ENCODE results near the gene CDC26.

Gene CDC26

GRCh38 chr9:113257863-113258262, 17.5 kb downstream of the CDC26 start:
- no peak overlapping the region for H2AFZ ChIP-seq (ENCODE audit: insufficient read depth, low read length, poor library complexity)
- no CpG with 5 or more reads among the region's 3 CpGs for WGBS (ENCODE audit: extremely low coverage, insufficient coverage, insufficient read length)
- no peaks in the 10 kb centered on the region for H3K79me1 ChIP-seq (ENCODE audit: low read length)
- H3K27ac ChIP-seq (ENCODE audit: low read depth, low read length) = no peak overlapping the region
- no peaks in the 10 kb centered on the region for H3K27me3 ChIP-seq (ENCODE audit: insufficient read depth, low read length)
- no peak overlapping the region for H3K9ac ChIP-seq (ENCODE audit: low read length)
- H4K91ac ChIP-seq (ENCODE audit: low read depth, low read length) = no peak overlapping the region
- H3K23ac ChIP-seq (ENCODE audit: low read length) = no peak overlapping the region
- H3K14ac ChIP-seq (ENCODE audit: low read length) = no peak overlapping the region
- H2BK120ac ChIP-seq (ENCODE audit: insufficient read depth, low read length, poor library complexity) = no peak overlapping the region
- H2BK5ac ChIP-seq (ENCODE audit: low read depth, low read length, poor library complexity) = no peak overlapping the region
- no peaks in the 10 kb centered on the region for H3K9me3 ChIP-seq (ENCODE audit: insufficient read depth, low read depth, low read length)
- no peak overlapping the region for H3K4me3 ChIP-seq (ENCODE audit: low read depth, low read length)
- no peak overlapping the region for H4K12ac ChIP-seq (ENCODE audit: low read depth, low read length)
- H3K18ac ChIP-seq (ENCODE audit: low read length) = no peak overlapping the region
- no peak overlapping the region for H2BK12ac ChIP-seq (ENCODE audit: low read length)
- no peaks in the 10 kb centered on the region for H3K79me2 ChIP-seq (ENCODE audit: control insufficient read depth, insufficient read depth, low read length, poor library complexity)
- H2AK5ac ChIP-seq (ENCODE audit: low read length) = no peak overlapping the region
- H3K36me3 ChIP-seq (ENCODE audit: control insufficient read depth in 1 of 2, insufficient read depth in 2 of 2, low read length in 2 of 2) = peaks cover 12 to 19% of the 10 kb centered on the region in 2 experiments
- H3K4me1 ChIP-seq (ENCODE audit: control insufficient read depth in 1 of 2, insufficient read depth in 2 of 2, low read length in 2 of 2) = peaks cover 0 to 1% of the 10 kb centered on the region in 2 experiments
- no peak overlapping the region for H3K4ac ChIP-seq (ENCODE audit: low read depth, low read length)
- no peak overlapping the region for H3K4me2 ChIP-seq (ENCODE audit: low read length)
- no peak for DNase-seq
- no peak overlapping the region for H4K8ac ChIP-seq (ENCODE audit: low read depth, low read length)

- H2AFZ ChIP-seq (ENCODE audit: insufficient read depth, low read length, poor library complexity) = no peak overlapping the region
- no peak overlapping the region for H4K91ac ChIP-seq (ENCODE audit: low read depth, low read length)
- no peak overlapping the region for H3K14ac ChIP-seq (ENCODE audit: low read length)
- H3K79me2 ChIP-seq (ENCODE audit: control insufficient read depth, insufficient read depth, low read length, poor library complexity) = no peaks in the 10 kb centered on the region
- no peak overlapping the region for H2AK5ac ChIP-seq (ENCODE audit: low read length)
- H3K18ac ChIP-seq (ENCODE audit: low read length) = no peak overlapping the region
- no peak overlapping the region for H2BK5ac ChIP-seq (ENCODE audit: low read depth, low read length, poor library complexity)
- no peak overlapping the region for H2BK12ac ChIP-seq (ENCODE audit: low read length)
- no peak overlapping the region for H3K4ac ChIP-seq (ENCODE audit: low read depth, low read length)
- peak overlapping the region; percentile 38 for H4K8ac ChIP-seq (ENCODE audit: low read depth, low read length)
- H3K4me2 ChIP-seq (ENCODE audit: low read length) = no peak overlapping the region
- no peak overlapping the region for H2BK120ac ChIP-seq (ENCODE audit: insufficient read depth, low read length, poor library complexity)
- H3K4me1 ChIP-seq (ENCODE audit: control insufficient read depth in 1 of 2, insufficient read depth in 2 of 2, low read length in 2 of 2) = no peaks in the 10 kb centered on the region
- WGBS (ENCODE audit: extremely low coverage, insufficient coverage, insufficient read length) = no CpG with 5 or more reads among the region's 6 CpGs
- peaks cover 12 to 17% of the 10 kb centered on the region in 2 experiments for H3K36me3 ChIP-seq (ENCODE audit: control insufficient read depth in 1 of 2, insufficient read depth in 2 of 2, low read length in 2 of 2)
- H4K12ac ChIP-seq (ENCODE audit: low read depth, low read length) = no peak overlapping the region
- no peak overlapping the region for H3K27ac ChIP-seq (ENCODE audit: low read depth, low read length)
- H3K79me1 ChIP-seq (ENCODE audit: low read length) = no peaks in the 10 kb centered on the region
- no peaks in the 10 kb centered on the region for H3K9me3 ChIP-seq (ENCODE audit: insufficient read depth, low read depth, low read length)
- H3K9ac ChIP-seq (ENCODE audit: low read length) = no peak overlapping the region
- no peaks in the 10 kb centered on the region for H3K27me3 ChIP-seq (ENCODE audit: insufficient read depth, low read length)
- no peak for DNase-seq
- H3K4me3 ChIP-seq (ENCODE audit: low read depth, low read length) = no peak overlapping the region
- H3K23ac ChIP-seq (ENCODE audit: low read length) = no peak overlapping the region
Observed at GRCh38 chr9:113255438-113255837, 19.9 kb downstream of the CDC26 start.

- no peak overlapping the region for H4K91ac ChIP-seq (ENCODE audit: low read depth, low read length)
- H2AK5ac ChIP-seq (ENCODE audit: low read length) = no peak overlapping the region
- H2BK5ac ChIP-seq (ENCODE audit: low read depth, low read length, poor library complexity) = no peak overlapping the region
- no CpG with 5 or more reads among the region's 1 CpG for whole genome bisulfite sequencing (ENCODE audit: extremely low coverage, insufficient coverage, insufficient read length)
- no peak overlapping the region for H3K18ac ChIP-seq (ENCODE audit: low read length)
- H3K4ac ChIP-seq (ENCODE audit: low read depth, low read length) = no peak overlapping the region
- H4K12ac ChIP-seq (ENCODE audit: low read depth, low read length) = no peak overlapping the region
- H2BK12ac ChIP-seq (ENCODE audit: low read length) = no peak overlapping the region
- H3K4me3 ChIP-seq (ENCODE audit: low read depth, low read length) = no peak overlapping the region
- no peak overlapping the region for H2AFZ ChIP-seq (ENCODE audit: insufficient read depth, low read length, poor library complexity)
- no peaks in the 10 kb centered on the region for H3K4me1 ChIP-seq (ENCODE audit: control insufficient read depth in 1 of 2, insufficient read depth in 2 of 2, low read length in 2 of 2)
- no peaks in the 10 kb centered on the region for H3K79me1 ChIP-seq (ENCODE audit: low read length)
- H3K4me2 ChIP-seq (ENCODE audit: low read length) = no peak overlapping the region
- no peaks in the 10 kb centered on the region for H3K9me3 ChIP-seq (ENCODE audit: insufficient read depth, low read depth, low read length)
- H3K23ac ChIP-seq (ENCODE audit: low read length) = no peak overlapping the region
- no peak overlapping the region for H3K27ac ChIP-seq (ENCODE audit: low read depth, low read length)
- no peak overlapping the region for H3K9ac ChIP-seq (ENCODE audit: low read length)
- H3K14ac ChIP-seq (ENCODE audit: low read length) = no peak overlapping the region
- H4K8ac ChIP-seq (ENCODE audit: low read depth, low read length) = no peak overlapping the region
- no peak overlapping the region for H2BK120ac ChIP-seq (ENCODE audit: insufficient read depth, low read length, poor library complexity)
- no peak for DNase-seq
- no peaks in the 10 kb centered on the region for H3K79me2 ChIP-seq (ENCODE audit: control insufficient read depth, insufficient read depth, low read length, poor library complexity)
- H3K27me3 ChIP-seq (ENCODE audit: insufficient read depth, low read length) = no peaks in the 10 kb centered on the region
- peaks cover 8 to 13% of the 10 kb centered on the region in 2 experiments for H3K36me3 ChIP-seq (ENCODE audit: control insufficient read depth in 1 of 2, insufficient read depth in 2 of 2, low read length in 2 of 2)
Observed at GRCh38 chr9:113254991-113255390, 20.4 kb downstream of the CDC26 start.

GRCh38 chr9:113250807-113251206, 24.6 kb downstream of the CDC26 start:
- no peak overlapping the region for H3K4me2 ChIP-seq (ENCODE audit: low read length)
- no peak overlapping the region for H3K4me3 ChIP-seq (ENCODE audit: low read depth, low read length)
- H3K18ac ChIP-seq (ENCODE audit: low read length) = no peak overlapping the region
- H3K9ac ChIP-seq (ENCODE audit: low read length) = no peak overlapping the region
- no peak overlapping the region for H2AFZ ChIP-seq (ENCODE audit: insufficient read depth, low read length, poor library complexity)
- no peaks in the 10 kb centered on the region for H3K79me1 ChIP-seq (ENCODE audit: low read length)
- H2BK120ac ChIP-seq (ENCODE audit: insufficient read depth, low read length, poor library complexity) = no peak overlapping the region
- H2BK5ac ChIP-seq (ENCODE audit: low read depth, low read length, poor library complexity) = no peak overlapping the region
- H4K8ac ChIP-seq (ENCODE audit: low read depth, low read length) = no peak overlapping the region
- no peak overlapping the region for H3K4ac ChIP-seq (ENCODE audit: low read depth, low read length)
- no peaks in the 10 kb centered on the region for H3K79me2 ChIP-seq (ENCODE audit: control insufficient read depth, insufficient read depth, low read length, poor library complexity)
- H3K4me1 ChIP-seq (ENCODE audit: control insufficient read depth in 1 of 2, insufficient read depth in 2 of 2, low read length in 2 of 2) = no peaks in the 10 kb centered on the region
- no peak overlapping the region for H3K27ac ChIP-seq (ENCODE audit: low read depth, low read length)
- no peak overlapping the region for H3K14ac ChIP-seq (ENCODE audit: low read length)
- H2BK12ac ChIP-seq (ENCODE audit: low read length) = no peak overlapping the region
- no peak overlapping the region for H3K23ac ChIP-seq (ENCODE audit: low read length)
- DNase-seq = no peak
- no peaks in the 10 kb centered on the region for H3K27me3 ChIP-seq (ENCODE audit: insufficient read depth, low read length)
- no CpG with 5 or more reads among the region's 2 CpGs for WGBS (ENCODE audit: extremely low coverage, insufficient coverage, insufficient read length)
- H3K36me3 ChIP-seq (ENCODE audit: control insufficient read depth in 1 of 2, insufficient read depth in 2 of 2, low read length in 2 of 2) = peaks cover 3% of the 10 kb centered on the region in 2 experiments
- no peaks in the 10 kb centered on the region for H3K9me3 ChIP-seq (ENCODE audit: insufficient read depth, low read depth, low read length)
- H2AK5ac ChIP-seq (ENCODE audit: low read length) = no peak overlapping the region
- H4K91ac ChIP-seq (ENCODE audit: low read depth, low read length) = no peak overlapping the region
- H4K12ac ChIP-seq (ENCODE audit: low read depth, low read length) = no peak overlapping the region
